ACHN (cell line): Measurements from ENCODE around the gene ARSD.
A peak's percentile ranks its signal among the peaks of the same experiment; 100 is the strongest.
"Not testable (repeated sequence)": the region's sequence is repeated elsewhere in the genome, so short reads cannot be mapped to it uniquely, and the experiment has no call there.

Experiments used
- DNase-seq: peaks from one replicate; pipeline ENCODE4 v3.0.0-alpha.2; 2015
- in situ Hi-C: cut with HindIII; loops from 2 replicates; pipeline ENCODE4 v1.10.0; 2017; ENCODE audit warnings: low sequenced_read_pairs, low pct_ligation_motif_present, low pct_unique_long_range_greater_than_20kb

The ARSD gene

GRCh38 chrX:2928583-2929434 is at the start of gene ARSD:
Gene ARSD (minus strand): TSS chrX:2929339. CDS start chrX:2929275, 64 bp downstream.
- DNase-seq = peak; percentile 84
- in situ Hi-C loops = no loop called here

- DNase-seq, in situ Hi-C loops: not testable (repeated sequence)
Measured at GRCh38 chrX:2978639-2979038, 49.5 kb upstream of the ARSD start.

GRCh38 chrX:2974961-2975360 is 45.8 kb upstream of the ARSD start:
- DNase-seq = no peak

GRCh38 chrX:2972391-2972790 is 43.3 kb upstream of the ARSD start:
- in situ Hi-C loops = no loop called here
- DNase-seq = no peak

More at GRCh38 chrX:2974961-2975360, 45.8 kb upstream of the ARSD start:
- in situ Hi-C loops = no loop called here

- DNase-seq = no peak
- in situ Hi-C loops = no loop called here
Measured at GRCh38 chrX:2969021-2969420, 39.9 kb upstream of the ARSD start.

GRCh38 chrX:2967998-2968909 is 39.1 kb upstream of the ARSD start:
- in situ Hi-C loops = no loop called here
- DNase-seq = no peak

GRCh38 chrX:2967584-2967983 is 38.4 kb upstream of the ARSD start:
- in situ Hi-C loops = no loop called here
- no peak for DNase-seq

GRCh38 chrX:2967012-2967411 is 37.9 kb upstream of the ARSD start:
- in situ Hi-C loops = no loop called here

GRCh38 chrX:2965965-2966364 is 36.8 kb upstream of the ARSD start:
- no peak for DNase-seq

More at GRCh38 chrX:2967012-2967411, 37.9 kb upstream of the ARSD start:
- DNase-seq = no peak

GRCh38 chrX:2963992-2964794 is 35.1 kb upstream of the ARSD start:
- in situ Hi-C loops = not testable (repeated sequence)
- DNase-seq = peak; percentile 71

More at GRCh38 chrX:2965965-2966364, 36.8 kb upstream of the ARSD start:
- in situ Hi-C loops = no loop called here

- DNase-seq, in situ Hi-C loops: not testable (repeated sequence)
Measured at GRCh38 chrX:2963449-2963848, 34.3 kb upstream of the ARSD start.

GRCh38 chrX:2962381-2962780 is 33.2 kb upstream of the ARSD start:
- DNase-seq = no peak
- in situ Hi-C loops = no loop called here

- DNase-seq = no peak
- in situ Hi-C loops = no loop called here
Measured at GRCh38 chrX:2960861-2961515, 31.8 kb upstream of the ARSD start.

- in situ Hi-C loops = no loop called here
- DNase-seq = no peak
Measured at GRCh38 chrX:2958199-2958598, 29.1 kb upstream of the ARSD start.

- no peak for DNase-seq
Measured at GRCh38 chrX:2955838-2956237, 26.7 kb upstream of the ARSD start.

GRCh38 chrX:2955281-2955680 is 26.1 kb upstream of the ARSD start:
- DNase-seq = no peak
- in situ Hi-C loops = no loop called here

More at GRCh38 chrX:2955838-2956237, 26.7 kb upstream of the ARSD start:
- in situ Hi-C loops = no loop called here

- no peak for DNase-seq
- in situ Hi-C loops = no loop called here
Measured at GRCh38 chrX:2954541-2954940, 25.4 kb upstream of the ARSD start.

- in situ Hi-C loops, DNase-seq: not testable (repeated sequence)
Measured at GRCh38 chrX:2937942-2938341, 8.8 kb upstream of the ARSD start.
